Nephron (organoid): ENCODE results near the gene POLR1B.
"Not testable (repeated sequence)": the region's sequence is repeated elsewhere in the genome, so short reads cannot be mapped to it uniquely, and the experiment has no call there.

Experiments
- H3K27ac Mint-ChIP-seq, 3 experiments: 2 replicates each; pipeline ENCODE4 v1.8.0; 2020; ENCODE audit warnings: mixed read lengths in 3 of 3, mild to moderate bottlenecking in 2 of 3, moderate library complexity in 1 of 3
- H3K27me3 Mint-ChIP-seq: 2 replicates; pipeline ENCODE4 v1.8.0; 2021; ENCODE audit warnings: low read depth, mild to moderate bottlenecking, moderate library complexity, mixed read lengths
- H3K36me3 Mint-ChIP-seq: 2 replicates; pipeline ENCODE4 v1.8.0; 2020; ENCODE audit warnings: low read depth, mixed read lengths
- H3K4me1 Mint-ChIP-seq: 2 replicates; pipeline ENCODE4 v1.8.0; 2020; ENCODE audit warnings: mixed read lengths
- H3K4me3 Mint-ChIP-seq, 3 experiments: 2 replicates each; pipeline ENCODE4 v1.8.0; 2020; ENCODE audit warnings: mild to moderate bottlenecking in 3 of 3, mixed read lengths in 3 of 3, moderate library complexity in 2 of 3
- H3K9me3 Mint-ChIP-seq: 2 replicates; pipeline ENCODE4 v1.8.0; 2020; ENCODE audit warnings: mixed read lengths
- TF ChIP-seq, protein P1 (sequence below), 3 experiments: fragments of 200-600 bp; sonication (generic); IDR thresholded peaks; one replicate each; pipeline ENCODE4 v1.5.0; 2021; ENCODE audit warnings: antibody characterized with exemption in 3 of 3; ENCODE audit not compliant: unreplicated experiment in 3 of 3

Gene POLR1B, protein sequence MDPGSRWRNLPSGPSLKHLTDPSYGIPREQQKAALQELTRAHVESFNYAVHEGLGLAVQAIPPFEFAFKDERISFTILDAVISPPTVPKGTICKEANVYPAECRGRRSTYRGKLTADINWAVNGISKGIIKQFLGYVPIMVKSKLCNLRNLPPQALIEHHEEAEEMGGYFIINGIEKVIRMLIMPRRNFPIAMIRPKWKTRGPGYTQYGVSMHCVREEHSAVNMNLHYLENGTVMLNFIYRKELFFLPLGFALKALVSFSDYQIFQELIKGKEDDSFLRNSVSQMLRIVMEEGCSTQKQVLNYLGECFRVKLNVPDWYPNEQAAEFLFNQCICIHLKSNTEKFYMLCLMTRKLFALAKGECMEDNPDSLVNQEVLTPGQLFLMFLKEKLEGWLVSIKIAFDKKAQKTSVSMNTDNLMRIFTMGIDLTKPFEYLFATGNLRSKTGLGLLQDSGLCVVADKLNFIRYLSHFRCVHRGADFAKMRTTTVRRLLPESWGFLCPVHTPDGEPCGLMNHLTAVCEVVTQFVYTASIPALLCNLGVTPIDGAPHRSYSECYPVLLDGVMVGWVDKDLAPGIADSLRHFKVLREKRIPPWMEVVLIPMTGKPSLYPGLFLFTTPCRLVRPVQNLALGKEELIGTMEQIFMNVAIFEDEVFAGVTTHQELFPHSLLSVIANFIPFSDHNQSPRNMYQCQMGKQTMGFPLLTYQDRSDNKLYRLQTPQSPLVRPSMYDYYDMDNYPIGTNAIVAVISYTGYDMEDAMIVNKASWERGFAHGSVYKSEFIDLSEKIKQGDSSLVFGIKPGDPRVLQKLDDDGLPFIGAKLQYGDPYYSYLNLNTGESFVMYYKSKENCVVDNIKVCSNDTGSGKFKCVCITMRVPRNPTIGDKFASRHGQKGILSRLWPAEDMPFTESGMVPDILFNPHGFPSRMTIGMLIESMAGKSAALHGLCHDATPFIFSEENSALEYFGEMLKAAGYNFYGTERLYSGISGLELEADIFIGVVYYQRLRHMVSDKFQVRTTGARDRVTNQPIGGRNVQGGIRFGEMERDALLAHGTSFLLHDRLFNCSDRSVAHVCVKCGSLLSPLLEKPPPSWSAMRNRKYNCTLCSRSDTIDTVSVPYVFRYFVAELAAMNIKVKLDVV

DNA sequence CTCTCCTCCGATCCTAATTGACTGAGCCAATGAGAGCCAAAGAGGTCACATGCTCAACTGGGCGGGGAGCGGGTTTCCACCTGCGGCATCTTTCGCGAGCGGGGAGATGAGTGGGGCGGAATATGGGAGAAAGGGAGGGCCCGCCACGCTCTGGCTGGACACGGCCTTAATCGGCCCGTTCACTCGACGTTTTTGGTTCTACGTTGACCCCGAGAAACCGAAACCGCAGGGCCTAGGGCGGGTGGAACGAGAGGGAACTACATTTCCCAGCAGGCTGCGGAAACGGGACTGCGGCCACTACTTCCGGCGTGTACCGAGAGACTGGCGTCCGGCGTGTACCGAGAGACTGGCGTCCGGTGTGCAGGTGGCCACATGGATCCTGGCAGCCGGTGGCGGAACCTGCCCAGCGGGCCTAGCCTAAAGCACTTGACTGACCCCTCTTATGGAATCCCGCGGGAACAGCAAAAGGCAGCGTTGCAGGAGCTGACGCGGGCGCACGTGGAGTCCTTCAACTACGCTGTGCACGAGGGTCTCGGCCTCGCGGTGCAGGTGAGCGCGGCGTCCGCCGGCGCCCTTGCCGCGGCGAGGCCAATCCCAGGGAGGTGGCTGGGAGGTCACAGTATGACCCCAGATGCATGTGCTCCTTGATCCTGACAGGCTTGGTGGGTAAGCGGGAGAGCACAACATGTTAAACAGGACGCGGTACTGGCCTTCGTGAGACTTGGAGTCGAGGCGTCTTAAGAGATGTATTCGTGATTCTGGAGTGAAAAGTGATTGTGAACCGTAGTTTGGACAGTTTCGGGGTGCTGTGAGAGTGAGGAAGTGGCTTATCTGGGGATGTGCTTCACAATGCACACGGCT, at the start of gene POLR1B:
POLR1B (plus strand) TSS at position 343 of the 861 bp plus-strand sequence; CDS start at position 373, 30 bp downstream.
- Mint-ChIP-seq H3K4me3 (no peak within 1 kb of the TSS), H3K4me1 (peaks cover 5% of the 10 kb centered on the region), H3K27ac (no peak within 1 kb of the TSS), H3K27me3 (peaks cover 3% of the 10 kb centered on the region), H3K36me3 (peaks cover 4% of the 10 kb centered on the region), H3K9me3 (no peaks in the 10 kb centered on the region)
- TF ChIP-seq, protein P1, sequence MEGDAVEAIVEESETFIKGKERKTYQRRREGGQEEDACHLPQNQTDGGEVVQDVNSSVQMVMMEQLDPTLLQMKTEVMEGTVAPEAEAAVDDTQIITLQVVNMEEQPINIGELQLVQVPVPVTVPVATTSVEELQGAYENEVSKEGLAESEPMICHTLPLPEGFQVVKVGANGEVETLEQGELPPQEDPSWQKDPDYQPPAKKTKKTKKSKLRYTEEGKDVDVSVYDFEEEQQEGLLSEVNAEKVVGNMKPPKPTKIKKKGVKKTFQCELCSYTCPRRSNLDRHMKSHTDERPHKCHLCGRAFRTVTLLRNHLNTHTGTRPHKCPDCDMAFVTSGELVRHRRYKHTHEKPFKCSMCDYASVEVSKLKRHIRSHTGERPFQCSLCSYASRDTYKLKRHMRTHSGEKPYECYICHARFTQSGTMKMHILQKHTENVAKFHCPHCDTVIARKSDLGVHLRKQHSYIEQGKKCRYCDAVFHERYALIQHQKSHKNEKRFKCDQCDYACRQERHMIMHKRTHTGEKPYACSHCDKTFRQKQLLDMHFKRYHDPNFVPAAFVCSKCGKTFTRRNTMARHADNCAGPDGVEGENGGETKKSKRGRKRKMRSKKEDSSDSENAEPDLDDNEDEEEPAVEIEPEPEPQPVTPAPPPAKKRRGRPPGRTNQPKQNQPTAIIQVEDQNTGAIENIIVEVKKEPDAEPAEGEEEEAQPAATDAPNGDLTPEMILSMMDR (IDR thresholded peaks at IDR 0.05; ENCODE audit: unreplicated experiment in 3 of 3) = no peak

DNA sequence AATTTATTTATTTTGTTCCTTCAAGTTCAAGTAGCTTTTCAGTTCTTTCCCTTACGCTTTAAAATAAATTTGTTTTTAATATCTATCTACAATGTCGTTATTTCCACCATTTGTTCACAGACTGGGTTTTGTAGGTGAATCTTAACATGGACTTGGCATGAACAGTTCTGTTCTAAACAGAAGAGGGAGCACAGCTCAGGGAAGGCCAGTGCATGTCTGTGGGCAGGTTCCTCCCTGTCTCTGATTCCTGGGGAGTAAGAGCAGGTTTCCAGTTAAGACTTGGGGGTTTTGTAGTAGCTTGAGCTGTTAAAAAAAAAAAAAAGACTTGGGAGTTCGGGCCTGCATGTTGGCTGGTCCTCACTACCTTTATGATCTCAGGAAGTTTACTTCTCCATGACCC, 49.2 kb upstream of the POLR1B start:
- no peaks in the 10 kb centered on the region for H3K27me3 Mint-ChIP-seq
- H3K27ac Mint-ChIP-seq = peak overlapping the region in 1 of 3 experiments; percentile 51
- no peak overlapping the region for H3K4me3 Mint-ChIP-seq
- H3K9me3 Mint-ChIP-seq = no peaks in the 10 kb centered on the region
- H3K36me3 Mint-ChIP-seq = peaks cover 19% of the 10 kb centered on the region
- TF ChIP-seq, protein P1 (IDR thresholded peaks at IDR 0.05; ENCODE audit: unreplicated experiment in 3 of 3) = no peak
- peaks cover 3% of the 10 kb centered on the region for H3K4me1 Mint-ChIP-seq

DNA sequence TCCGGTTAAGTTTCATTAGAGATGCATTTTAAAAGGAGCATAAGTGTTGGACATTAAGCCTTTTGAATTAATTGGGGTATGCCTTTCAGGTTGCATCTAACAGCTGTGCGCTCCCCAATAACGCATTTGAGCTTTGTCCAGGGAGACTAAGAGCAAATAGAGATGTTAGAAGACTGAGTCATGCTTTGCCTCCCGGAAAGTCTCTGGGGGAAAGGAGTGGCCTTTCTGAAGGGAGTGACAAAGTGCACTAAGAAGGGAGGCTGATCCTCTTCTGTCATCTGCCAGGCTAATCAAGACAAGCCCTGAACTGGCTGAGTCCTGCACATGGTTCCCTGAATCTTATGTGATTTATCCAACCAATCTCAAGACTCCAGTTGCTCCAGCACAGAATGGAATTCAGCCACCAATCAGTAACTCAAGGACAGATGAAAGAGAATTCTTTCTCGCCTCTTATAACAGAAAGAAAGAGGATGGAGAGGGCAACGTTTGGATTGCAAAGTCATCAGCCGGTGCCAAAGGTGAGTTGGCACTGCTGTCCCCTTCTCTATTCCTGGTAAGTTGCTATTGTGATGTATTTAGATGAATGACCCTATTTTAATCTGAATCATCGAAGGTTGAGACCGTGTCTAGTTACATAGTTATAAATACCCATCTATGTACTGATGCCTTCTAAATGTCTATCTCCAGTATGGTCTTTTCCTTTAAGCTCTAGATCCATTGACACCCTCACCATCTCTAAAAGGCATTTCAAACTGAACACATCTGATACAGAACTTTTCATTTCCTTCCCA, 48.2 kb upstream of the POLR1B start:
- no peak overlapping the region for H3K4me3 Mint-ChIP-seq
- H3K36me3 Mint-ChIP-seq = peaks cover 16% of the 10 kb centered on the region

DNA sequence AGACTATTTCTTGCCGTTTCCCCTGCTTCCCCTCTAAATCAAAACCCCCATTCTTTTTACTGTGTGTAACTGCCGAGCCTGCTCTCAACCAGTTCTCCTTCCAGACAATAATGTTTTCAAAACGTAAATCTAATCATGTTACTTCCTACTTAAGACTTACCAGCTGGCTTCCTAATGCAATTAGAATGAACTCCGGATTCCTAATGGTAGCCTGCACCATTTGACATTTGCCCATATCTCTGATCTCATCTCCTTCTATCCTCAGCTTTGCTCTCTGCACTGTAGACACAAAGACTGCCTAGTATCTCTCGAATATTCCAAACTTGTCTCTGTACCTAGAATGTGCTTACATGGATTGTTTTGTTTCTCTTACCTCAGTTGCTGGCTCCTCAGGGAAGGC, 47.4 kb upstream of the POLR1B start:
- Mint-ChIP-seq H3K36me3 (peaks cover 17% of the 10 kb centered on the region), H3K27me3 (no peaks in the 10 kb centered on the region), H3K27ac (no peak overlapping the region), H3K9me3 (no peaks in the 10 kb centered on the region), H3K4me1 (no peaks in the 10 kb centered on the region), H3K4me3 (no peak overlapping the region)
- TF ChIP-seq, protein P1 (IDR thresholded peaks at IDR 0.05; ENCODE audit: unreplicated experiment in 3 of 3) = no peak

More for the DNA sequence above, 48.2 kb upstream of the POLR1B start:
- Mint-ChIP-seq H3K27ac (no peak overlapping the region), H3K27me3 (no peaks in the 10 kb centered on the region), H3K4me1 (no peaks in the 10 kb centered on the region), H3K9me3 (no peaks in the 10 kb centered on the region)
- TF ChIP-seq, protein P1 (IDR thresholded peaks at IDR 0.05; ENCODE audit: unreplicated experiment in 3 of 3) = no peak

DNA sequence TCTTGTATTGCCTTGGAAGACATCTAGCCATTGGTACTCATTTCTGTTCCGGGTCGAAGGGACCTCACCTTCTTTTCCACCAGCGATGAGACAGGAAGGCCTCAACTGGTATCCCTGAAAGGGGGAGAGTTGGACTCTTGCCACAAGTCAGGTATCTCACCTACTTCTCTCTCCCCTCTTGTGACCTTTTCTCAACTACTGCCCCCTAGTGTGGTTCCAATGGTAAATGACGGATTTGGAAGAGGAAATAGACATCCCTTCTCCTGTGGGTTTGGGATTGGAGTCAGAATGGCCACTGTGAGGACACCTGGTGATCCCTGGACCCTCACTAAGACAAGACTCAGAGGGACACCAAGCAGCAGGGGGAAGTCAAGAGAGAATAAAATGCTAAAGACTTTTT, 46.4 kb upstream of the POLR1B start:
- H3K36me3 Mint-ChIP-seq = peaks cover 18% of the 10 kb centered on the region
- H3K27ac Mint-ChIP-seq, H3K4me3 Mint-ChIP-seq, H3K27me3 Mint-ChIP-seq, H3K9me3 Mint-ChIP-seq, H3K4me1 Mint-ChIP-seq: not testable (repeated sequence)
